Right lobe of liver (tissue), 4 donors: ENCODE data around the gene PDZD7.

Experiments
- CTCF ChIP-seq, 4 donors: fragments of 200-600 bp in 3 of 4; fragments of 450-650 bp in 1 of 4; IDR thresholded peaks; one replicate each; pipeline versions ENCODE4 v1.5.1 to v1.8.0; 2016 to 2022; ENCODE audit warnings: antibody characterized with exemption in 4 of 4, mild to moderate bottlenecking in 2 of 4
- POLR2A ChIP-seq: fragments of 450-650 bp; IDR thresholded peaks from one replicate; pipeline ENCODE4 v1.6.1; 2017; ENCODE audit warnings: antibody characterized with exemption, mild to moderate bottlenecking
- donor health status: DM: no; HTN: no; CAD: no.
- donor health status: DM: no; HTN: no; CAD: no.
- donor health status: DM: no; HTN: yes; CAD: no.

GRCh38 chr10:101079874-101080273 is 48.9 kb upstream of the PDZD7 start:
- TF ChIP-seq CTCF (IDR thresholded peaks at IDR 0.05) (no peak), POLR2A (no peak)
